Stimulated activated CD4-positive, alpha-beta T cell treated with anti-CD3 and anti-CD28 coated beads, Interleukin-2, amount 100 ng/mL, for 4 hours (primary cell): Measurements from ENCODE around the gene ZNF12.
"Not testable (repeated sequence)": the region's sequence is repeated elsewhere in the genome, so short reads cannot be mapped to it uniquely, and the experiment has no call there.

ENCODE experiments used
- DNase-seq: peaks from one replicate; pipeline ENCODE4 v3.0.0-alpha.2; 2020; ENCODE audit warnings: low read depth

ZNF12 gene

DNA sequence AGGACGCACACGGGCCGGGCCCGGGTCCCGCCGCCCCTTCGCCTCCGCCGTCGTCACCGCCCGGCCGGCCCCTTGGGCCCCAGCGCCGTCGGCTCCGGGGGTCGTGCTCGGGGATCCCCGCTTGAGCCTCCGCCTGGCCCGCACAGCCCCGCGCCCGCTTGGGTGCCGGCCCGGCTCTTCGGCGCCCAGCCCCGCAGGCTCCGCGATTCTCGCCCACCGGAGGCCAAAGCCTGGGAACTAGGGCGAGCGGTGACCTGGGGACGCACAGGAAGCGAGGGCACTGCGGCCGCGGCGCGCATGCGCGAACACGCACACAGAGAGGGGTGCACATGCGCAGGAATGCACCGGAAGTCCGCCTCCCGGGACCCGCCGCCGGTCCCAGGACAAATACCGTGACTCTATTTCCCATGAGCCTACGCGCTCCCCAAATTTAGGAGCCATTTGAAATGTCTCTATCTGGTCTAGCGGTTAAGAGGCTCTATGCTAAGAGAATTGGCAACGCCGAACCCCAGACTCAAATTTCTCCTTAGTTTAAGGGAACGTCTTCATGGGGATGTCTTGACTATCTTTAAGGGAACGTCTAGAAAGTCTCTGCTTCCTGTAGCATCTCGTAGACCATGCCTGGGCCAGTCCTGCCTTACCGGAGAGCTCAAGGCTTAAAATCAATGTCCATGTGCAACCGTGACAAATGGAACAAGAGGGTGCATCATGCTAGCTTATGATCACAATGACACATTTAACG, at the start of gene ZNF12:
Gene ZNF12, minus strand, starts transcription at position 282 of the 742 bp plus-strand sequence. CDS start 1,774 bp downstream, outside the sequence.
- peak; percentile 92 for DNase-seq

DNA sequence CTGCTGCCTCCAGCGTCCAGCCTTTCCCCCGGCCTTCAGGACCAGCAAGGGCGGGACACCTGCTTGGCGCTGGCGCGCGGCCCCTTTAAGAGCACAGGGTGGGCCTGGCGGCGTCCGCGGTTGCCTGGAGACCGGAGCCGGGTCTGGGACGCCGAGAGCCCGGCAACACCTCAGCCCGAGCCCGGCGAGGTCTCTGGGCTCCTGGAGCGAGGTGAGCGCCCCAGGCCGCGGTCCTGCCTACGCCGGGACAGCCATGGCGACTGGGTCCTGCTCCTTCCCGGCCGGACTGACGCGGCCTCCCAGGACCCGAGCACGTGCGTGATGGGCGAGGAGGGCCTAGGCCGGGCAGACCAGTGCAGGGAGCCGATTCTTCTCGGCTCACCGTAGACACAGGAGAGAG, 47.2 kb upstream of the ZNF12 start, which contains the start of gene RSPH10B2:
Gene RSPH10B2, plus strand, starts transcription at position 140 of the 400 bp plus-strand sequence. CDS start 3,575 bp downstream, outside the sequence.
- DNase-seq, result not testable (repeated sequence)

DNA sequence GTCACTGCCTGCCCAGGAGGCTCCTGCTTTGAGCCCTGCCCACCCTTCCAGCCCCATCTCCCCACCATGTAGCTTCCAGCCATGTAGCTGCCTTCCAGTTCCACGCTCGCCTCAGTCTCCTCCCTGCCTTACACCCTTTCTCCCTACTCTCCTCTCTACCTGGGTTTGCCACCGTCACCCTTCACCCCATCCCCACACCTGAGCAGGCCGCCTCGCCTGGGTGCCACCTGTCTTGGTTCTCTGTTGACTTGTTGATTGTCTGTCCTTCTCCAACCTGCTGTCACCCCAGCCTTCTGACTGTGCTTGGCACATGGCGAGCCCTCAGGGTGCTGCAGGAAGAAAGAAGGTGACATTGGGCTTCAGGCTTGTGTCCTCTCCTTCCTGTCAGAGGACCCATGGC, 43.4 kb upstream of the ZNF12 start:
- not testable (repeated sequence) for DNase-seq

DNA sequence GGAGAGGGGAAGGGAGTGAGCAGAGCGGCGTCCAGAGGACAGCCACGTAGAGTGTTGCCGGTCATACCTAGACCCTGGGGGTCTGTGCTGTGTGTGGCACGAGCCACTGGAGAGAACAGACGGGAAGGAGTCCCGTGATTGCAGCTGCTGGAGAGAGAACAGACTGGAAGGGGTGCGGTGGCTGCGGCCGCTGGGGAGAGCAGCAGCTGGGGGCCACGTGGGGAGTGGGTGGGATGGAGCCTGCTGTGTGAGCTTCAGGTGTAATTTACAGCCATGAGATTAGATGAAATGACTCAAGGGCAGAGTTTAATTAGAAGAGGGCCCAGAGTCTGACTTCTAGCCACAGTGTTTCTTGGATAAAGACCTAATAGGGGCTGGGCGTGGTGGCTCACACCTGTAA, 42.6 kb upstream of the ZNF12 start:
- not testable (repeated sequence) for DNase-seq

DNA sequence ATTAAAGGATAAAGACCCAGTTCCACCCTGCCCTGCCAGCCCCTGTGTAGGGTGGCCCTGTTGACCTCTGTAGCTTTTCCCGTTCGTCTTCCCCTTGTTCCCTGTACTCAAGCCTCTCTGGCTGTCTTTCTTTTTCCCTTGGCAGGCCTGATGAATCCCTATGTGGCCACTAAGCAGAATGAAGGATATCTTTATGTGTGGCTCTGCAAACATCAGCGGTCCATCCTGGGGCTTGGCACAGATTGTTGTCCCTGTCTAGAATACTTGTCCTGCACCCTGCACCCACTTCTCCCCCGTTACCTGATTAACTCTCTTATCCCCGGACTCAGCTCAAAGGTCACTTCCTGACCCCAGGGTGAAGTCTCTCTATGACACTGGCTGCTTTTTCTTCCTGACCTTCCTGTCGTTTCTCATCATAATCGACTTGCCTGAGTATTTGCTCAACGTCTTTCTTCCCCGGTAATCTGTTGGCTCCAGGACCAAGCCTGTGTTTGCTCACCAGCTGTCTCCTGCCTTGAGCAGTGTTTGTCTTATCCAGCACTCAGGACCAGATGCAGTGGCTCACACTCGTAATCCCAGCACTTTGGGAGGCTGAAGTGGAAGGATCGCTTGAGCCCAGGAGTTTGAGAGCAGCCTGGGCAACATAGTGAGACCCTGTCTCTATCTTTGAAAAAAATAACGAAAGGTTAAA, 37.8 kb upstream of the ZNF12 start:
- DNase-seq, result not testable (repeated sequence)

DNA sequence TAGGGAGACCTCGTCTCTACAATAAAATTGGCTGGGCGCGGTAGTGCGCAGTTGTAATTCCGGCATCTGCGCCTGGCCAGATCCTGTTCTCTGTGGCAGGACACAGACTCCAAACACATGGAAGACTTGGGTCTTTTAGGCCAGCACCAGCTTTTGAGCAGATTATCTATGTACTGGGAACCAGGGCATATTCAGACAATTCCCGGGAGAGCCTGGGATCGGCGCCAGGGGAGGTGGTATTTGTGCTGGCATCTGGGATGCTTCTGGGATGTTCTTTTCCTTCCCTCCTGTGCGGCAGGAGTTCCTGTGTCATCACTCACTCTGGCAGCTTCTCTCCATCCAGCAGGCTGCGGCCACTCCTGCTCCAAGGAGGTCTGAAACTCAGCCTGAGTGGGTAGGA, 31.7 kb upstream of the ZNF12 start:
- not testable (repeated sequence) for DNase-seq

DNA sequence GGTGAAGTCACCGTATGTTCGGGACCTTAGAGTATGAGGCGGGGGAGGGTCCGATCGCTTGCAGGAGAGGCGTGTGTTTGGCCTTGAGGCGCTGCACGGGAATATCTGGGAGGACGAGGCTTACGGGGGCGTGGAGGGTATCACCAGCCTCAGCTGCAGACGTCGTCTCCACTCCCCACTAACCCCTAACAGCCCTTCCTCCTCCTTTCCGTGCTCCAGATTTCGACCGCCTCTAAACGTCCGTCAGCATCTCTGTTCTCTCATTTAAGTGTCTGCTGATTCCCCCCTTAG, 23.5 kb upstream of the ZNF12 start:
- DNase-seq, result no peak

DNA sequence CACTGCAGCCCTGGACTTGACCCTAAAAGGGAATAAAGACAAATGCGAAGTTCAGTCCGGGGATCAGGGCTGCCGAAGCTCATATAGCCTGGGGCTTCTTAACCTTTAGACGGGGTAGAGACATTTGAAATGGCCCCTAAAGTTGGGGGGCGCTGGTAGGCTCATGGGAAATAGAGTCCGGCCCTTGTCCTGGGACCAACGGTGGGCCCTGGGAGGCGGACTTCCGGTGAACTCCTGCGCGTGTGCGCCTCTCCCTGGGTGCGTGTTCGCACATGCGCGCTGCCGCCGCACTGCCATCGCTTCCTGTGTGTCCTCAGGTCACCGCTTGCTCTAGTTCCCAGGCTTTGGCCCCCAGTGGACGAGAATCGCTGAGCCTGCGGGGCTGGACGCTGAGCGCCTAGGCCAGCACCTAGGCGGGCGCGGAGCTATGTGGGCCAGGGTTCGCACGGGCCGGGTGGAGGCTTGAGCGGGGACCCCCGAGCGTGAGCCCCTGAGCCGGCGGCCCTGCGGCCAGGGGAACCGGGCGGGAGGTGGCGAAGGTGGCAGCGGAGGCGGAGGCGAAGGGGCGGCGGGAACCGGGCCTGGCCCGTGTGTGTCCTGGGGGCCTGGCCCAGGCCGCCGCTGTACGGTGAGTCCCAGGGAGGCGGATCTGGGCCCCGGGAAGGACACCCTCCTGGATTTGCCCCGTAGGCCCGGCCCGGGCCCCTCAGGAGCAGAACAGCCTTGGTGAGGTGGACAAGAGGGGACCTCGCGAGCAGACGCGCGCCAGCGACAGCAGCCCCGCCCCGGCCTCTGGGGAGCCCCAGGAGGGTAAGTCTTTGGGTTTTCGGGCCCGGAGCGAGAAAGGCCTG, 23.0 kb upstream of the ZNF12 start:
- peak; percentile 65 for DNase-seq

DNA sequence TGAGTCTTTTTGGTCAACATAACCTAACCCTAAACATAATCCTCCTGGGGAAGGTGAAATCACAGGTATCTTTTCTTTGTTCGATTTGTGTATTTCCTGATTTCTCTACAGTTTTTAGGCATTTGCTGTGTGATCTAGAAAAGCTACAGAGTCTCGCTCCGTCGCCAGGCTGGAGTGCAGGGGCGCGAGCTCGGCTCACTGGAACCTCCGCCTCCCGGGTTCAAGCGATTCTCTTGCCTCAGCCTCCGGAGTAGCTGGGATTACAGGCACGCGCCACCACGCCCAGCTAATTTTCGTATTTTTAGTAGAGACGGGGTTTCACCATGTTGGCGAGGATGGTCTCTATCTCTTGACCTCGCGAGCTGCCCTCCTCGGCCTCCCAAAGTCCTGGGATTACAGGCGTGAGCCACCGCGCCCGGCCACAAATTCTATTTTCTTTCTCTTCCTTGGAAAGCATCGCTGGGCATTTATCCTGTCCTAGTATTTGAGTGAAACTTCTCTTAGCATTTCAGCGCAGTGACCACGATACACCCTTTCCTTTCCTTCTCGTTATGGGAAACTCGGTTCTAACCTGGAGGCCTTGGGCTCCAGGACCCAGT, 22.2 kb upstream of the ZNF12 start:
- not testable (repeated sequence) for DNase-seq

DNA sequence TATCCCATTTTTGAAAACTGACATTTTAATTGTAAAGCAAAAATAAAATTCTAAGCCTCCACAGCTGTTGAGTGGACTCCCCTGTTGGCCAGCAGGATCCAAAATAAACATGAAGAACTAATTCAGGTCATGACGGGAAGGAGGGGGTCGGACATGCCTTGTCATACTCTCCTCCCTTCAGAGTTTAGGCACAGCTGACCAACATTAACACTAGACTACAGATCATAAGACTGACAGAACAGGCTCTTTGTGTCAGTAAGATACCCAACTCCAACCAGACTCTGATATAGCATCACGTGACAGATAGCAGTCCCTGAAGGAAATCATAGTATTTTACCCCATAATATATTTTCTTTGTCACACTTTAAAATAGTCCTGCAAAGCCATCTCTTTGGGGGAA, 20.9 kb upstream of the ZNF12 start:
- DNase-seq, result no peak

DNA sequence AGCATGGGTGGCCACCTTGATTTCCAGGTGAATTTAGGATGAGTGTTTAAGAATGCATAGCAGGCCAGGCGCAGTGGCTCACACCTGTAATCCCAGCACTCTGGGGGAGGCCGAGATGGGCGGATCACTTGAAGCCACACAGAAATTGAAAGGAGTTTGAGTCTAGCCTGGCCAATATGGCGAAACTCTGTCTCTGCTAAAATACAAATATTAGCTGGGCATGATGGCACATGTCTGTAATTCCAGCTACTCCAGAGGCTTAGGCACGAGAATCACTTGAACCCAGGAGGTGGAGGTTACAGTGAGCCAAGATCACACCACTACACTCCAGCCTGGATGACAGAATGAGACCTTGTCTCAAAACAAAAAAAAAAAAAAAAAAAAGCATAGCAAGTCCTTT, 19.6 kb upstream of the ZNF12 start:
- DNase-seq, result not testable (repeated sequence)

DNA sequence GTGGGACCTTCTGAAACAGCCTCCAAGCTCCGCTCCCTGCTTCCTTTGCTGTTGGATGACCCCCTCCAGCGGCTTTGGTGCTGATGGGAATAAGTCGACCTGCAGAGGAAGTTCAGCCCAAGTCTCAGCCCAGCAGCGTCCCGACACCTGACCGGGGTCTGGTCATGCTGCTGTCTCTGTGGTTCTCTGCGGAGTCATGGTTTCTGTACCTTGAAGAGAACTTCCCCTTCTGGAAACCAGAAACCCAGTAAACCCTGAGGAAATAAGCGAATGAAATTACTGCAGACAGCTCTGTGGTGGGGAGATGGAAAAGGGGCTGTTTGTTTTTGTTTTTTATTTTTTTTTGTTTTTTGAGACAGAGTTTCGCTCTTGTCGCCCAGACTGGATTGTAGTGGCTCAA, 18.3 kb upstream of the ZNF12 start:
- DNase-seq, result no peak

DNA sequence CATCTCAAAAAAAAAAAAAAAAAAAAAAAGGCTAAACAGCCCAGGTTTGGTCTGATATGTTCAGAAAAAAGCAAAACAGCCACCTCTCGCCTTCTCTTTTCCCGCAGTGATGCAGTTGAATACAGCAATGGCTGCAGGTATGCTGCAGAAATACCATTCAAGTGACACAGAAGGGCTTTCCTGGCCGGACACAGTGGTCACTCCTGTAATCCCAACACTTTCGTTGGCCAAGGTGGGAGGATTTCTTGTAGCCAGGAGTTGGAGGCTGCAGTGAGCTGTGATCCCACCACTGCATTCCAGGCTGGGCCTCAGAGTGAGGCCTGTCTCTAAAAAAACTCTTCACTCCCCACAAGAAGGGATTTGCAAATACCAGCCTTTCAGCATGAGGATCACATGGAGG, 17.6 kb upstream of the ZNF12 start:
- DNase-seq, result not testable (repeated sequence)

DNA sequence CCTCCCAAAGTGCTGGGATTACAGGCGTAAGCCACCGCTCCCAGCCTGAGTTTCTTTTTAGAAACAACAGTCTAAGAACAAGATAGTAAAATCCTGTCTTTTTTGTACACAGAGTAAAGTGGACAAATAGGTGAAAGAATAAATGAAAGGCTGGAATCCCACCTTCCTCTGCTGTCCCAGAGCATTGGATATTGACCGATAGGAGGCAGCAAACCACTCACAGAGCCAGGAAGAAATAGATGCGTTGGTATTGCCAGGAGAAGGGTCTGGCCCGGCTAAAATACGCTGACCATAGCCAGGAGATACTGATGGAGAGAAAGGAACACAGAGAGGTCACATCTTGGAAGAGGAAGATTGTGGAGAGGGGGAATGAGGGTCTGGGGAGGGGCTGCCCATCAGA, 11.4 kb upstream of the ZNF12 start:
- DNase-seq, result no peak

DNA sequence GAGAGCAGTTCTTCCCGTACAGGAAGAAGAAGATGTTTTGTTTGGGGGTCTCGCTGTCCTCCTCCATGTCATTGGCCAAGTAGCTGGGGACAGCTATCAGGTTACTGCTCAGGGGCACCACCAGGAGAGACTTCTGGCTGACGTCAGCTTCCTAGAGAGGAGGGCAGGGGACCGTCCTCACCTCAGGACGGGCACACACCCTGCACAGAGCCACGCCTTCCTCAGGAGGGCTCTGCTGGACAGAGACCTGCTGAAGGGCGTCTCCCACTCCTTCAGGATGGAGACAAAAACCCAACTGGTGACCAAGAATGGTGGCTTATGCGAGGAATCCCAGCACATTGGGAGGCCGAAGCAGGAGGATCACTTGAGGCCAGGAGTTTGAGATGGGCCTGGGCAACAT, 9.2 kb upstream of the ZNF12 start:
- DNase-seq, result not testable (repeated sequence)

DNA sequence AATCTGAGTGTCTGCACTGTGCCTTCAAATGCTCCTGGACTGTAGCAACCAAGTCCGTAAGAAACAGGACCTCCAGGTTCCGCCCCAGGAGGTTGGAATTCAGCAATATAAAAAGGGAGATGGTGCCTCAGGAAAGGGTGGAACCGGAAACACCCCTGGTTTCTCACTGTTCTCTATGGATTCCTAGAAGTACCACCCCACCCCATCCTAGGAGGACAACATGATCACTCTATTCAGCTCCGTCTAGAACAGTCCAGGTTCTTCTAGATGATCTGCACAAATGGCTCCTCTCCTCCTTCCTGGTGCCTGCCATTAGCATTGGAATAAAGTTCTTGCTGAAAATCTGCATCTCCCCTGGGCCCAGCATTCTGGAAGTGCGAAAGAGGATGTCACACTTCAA, 7.6 kb upstream of the ZNF12 start:
- DNase-seq, result no peak

DNA sequence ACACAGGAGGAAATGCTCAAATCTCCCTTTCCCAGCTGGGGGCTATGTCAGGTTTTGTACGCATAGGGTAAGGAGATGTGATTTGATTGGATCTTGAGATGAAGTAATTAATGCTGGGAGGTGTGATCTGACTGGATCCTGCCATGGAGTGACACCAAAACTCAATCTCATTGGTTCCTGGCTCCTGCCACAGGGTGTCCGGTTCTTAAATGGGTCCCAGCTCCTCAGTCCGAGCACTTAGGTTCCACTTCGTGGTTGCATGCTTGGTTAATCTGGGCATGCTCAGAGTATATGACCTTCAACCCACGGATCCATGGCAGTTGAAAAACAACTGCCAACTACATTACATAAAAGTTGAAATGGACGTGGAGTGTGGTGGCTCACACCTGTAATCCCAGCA, 3.1 kb upstream of the ZNF12 start:
- no peak for DNase-seq

DNA sequence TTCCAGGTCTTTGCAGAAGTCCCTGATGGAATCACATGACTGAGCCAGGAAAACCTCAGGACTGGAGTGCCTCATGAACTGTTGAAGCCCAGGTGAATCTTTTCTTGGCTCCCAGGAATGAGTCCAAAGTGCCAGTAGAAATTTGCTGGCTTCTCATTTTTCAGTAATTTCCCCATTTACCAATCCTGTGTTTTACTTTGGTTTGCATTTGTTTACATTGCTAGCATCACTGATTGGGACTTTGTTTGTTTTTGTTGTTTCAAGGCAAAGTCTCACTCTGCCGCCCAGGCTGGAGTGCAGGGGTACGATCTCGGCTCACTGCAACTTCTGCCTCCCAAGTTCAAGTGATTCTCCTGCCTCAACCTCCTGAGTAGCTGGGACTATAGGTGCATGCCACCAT, 1.6 kb upstream of the ZNF12 start:
- DNase-seq, result no peak

DNA sequence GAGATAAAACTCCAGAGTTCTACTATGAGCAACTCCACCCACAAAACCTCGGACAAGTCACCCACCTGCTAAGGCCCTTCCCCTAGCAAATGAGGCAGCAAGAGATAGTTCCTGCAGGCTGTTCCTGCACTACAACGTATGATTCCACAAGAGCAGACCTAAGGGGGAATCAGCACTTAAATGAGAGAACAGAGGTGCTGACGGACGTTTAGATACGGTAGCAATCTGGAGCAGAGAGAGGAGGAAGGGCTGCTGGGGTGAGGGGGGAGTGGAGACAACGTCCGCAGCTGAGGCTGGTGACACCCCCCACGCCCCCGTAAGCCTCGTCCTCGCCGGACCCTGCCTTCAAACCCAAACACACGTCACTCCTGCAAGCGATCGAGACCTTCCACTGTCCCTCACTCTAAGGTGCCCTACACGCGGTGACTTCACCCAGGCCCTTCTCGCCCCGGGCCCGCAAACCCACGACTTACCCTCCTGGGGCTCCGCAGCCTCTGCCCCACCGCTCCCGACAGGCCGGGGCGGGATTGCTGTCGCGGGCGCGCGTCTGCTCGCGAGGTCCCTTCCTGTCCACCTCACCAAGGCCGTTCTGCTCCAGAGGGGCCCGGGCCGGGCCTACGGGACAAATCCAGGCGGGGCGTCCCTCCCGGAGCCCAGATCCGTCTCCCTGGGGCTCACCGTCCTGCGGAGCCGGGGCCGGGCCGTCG, 635 bp downstream of the ZNF12 start:
- DNase-seq, result no peak

DNA sequence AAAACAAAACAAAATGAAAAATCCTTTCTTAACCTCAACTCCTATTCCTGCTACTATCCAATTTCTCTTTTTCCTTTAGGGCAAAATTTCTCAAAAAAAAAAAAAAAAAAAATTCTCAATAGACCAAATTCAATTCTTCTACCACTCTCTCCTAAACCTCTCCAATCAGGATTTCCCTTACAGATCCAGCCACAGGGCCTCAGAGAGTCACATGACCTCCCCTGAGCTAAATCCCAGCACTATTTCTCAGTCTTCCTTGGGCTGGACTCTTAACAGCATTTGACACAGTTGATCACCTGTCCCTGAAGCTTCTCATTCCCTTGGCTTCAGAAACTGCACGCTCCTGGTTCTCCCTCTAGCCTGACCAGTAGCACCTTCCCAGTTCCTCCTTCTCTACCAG, 4.9 kb downstream of the ZNF12 start:
- DNase-seq, result no peak

DNA sequence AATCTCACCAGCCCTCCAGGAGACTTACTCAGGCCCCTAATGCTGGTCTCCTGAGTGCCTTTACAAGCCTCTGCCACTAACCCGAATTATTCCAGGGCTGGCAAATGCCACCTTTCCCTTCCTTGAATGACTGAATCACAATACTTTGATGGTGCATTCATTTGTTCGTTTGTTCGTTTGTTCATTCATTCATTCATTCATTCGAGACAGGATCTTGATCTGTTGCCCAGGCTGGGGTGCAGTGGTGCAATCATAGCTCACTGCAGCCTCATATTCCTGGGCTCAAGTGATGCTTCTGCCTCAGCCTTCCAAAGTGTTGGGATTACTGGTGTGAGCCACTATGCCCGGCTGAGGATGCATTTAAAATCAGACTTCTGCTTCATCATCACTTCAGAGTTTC, 6.0 kb downstream of the ZNF12 start:
- DNase-seq, result no peak

DNA sequence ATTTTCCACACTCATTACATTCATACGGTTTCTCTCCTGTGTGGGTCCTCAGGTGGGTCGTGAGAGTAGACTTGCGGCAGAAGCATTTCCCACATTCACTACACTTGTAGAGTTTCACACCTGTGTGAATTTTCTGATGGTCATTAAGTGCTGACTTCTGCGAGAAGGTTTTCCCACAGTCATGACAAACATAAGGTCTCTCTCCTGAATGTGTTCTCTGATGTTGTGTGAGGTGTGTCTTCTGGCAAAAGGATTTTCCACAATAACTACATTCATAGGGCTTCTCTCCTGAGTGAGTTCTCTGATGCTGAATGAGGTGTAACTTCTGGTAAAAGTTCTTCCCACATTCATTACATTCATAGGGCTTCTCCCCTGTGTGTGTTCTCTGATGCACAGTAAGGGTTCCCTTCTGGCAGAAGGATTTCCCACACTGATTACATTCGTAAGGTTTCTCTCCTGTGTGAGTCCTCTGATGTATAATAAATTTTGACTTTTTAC, 15.1 kb downstream of the ZNF12 start:
- DNase-seq, result no peak
